Stomach (tissue), 4 donors: ENCODE data around the gene ELMO1.

ENCODE experiments used
- EP300 ChIP-seq: sonication (generic); formaldehyde crosslinking; IDR thresholded peaks from one replicate; pipeline ENCODE4 v1.6.1; 2017; ENCODE audit warnings: antibody characterized with exemption
- POLR2A ChIP-seq, 4 donors: fragments of 450-650 bp; IDR thresholded peaks; one replicate each; pipeline ENCODE4 v1.6.1; 2016; ENCODE audit warnings: antibody characterized with exemption in 4 of 4, control low read depth in 2 of 4, mild to moderate bottlenecking in 1 of 4, moderate library complexity in 1 of 4
- POLR2AphosphoS5 ChIP-seq, 3 donors: sonication (generic); formaldehyde crosslinking; IDR thresholded peaks; one replicate each; pipeline ENCODE4 v1.6.1; 2016; ENCODE audit warnings: antibody characterized with exemption in 3 of 3
- TF ChIP-seq, protein P1 (sequence below), 7 experiments: fragments of 450-650 bp in 4 of 7; fragments of 200-600 bp in 3 of 7; sonication (generic) in 3 of 7; IDR thresholded peaks; one replicate each; pipeline ENCODE4 v1.5.1; 2016 to 2019; ENCODE audit warnings: antibody characterized with exemption in 7 of 7, control low read depth in 2 of 7, mild to moderate bottlenecking in 1 of 7

DNA sequence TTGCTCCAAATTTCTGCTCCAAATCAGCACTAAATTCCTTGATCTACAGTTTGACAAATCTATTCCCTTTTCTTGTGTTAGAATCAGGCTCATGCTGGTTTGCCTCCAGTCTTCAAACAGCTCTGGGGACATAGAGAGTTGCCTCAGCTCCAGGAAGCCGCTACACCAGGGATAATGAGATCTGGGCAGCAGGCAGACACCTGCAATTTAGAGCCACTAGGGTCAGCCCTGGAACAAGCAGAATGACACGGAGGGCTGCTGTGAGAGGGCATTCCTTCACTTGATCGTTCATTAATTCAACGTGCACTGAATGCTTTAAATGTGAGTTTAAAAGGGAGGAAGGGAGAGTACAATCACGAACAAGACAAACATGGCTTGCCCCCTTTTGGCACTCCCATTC, 3.7 kb upstream of the ELMO1 start:
- TF ChIP-seq, protein P1, sequence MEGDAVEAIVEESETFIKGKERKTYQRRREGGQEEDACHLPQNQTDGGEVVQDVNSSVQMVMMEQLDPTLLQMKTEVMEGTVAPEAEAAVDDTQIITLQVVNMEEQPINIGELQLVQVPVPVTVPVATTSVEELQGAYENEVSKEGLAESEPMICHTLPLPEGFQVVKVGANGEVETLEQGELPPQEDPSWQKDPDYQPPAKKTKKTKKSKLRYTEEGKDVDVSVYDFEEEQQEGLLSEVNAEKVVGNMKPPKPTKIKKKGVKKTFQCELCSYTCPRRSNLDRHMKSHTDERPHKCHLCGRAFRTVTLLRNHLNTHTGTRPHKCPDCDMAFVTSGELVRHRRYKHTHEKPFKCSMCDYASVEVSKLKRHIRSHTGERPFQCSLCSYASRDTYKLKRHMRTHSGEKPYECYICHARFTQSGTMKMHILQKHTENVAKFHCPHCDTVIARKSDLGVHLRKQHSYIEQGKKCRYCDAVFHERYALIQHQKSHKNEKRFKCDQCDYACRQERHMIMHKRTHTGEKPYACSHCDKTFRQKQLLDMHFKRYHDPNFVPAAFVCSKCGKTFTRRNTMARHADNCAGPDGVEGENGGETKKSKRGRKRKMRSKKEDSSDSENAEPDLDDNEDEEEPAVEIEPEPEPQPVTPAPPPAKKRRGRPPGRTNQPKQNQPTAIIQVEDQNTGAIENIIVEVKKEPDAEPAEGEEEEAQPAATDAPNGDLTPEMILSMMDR (IDR thresholded peaks at IDR 0.05): no peak
- TF ChIP-seq POLR2AphosphoS5 (IDR thresholded peaks at IDR 0.05): no peak
- no peak for TF ChIP-seq EP300
- no peak for TF ChIP-seq POLR2A (IDR thresholded peaks at IDR 0.05)
